Testis (tissue), 2 donors: ENCODE measurements around the gene OXCT1.

ENCODE experiments used
- CTCF ChIP-seq, 3 experiments: fragments of 450-650 bp in 2 of 3; fragments of 200-600 bp in 1 of 3; sonication (generic) in 1 of 3; IDR thresholded peaks; one replicate each; pipeline ENCODE4 v1.5.1; 2016 to 2019; ENCODE audit warnings: antibody characterized with exemption in 3 of 3, mild to moderate bottlenecking in 2 of 3, moderate library complexity in 1 of 3
- POLR2A ChIP-seq: fragments of 450-650 bp; IDR thresholded peaks from one replicate; pipeline ENCODE4 v1.6.1; 2017; ENCODE audit warnings: antibody characterized with exemption, mild to moderate bottlenecking, moderate library complexity

GRCh38 chr5:41877408-41877807 is 7.2 kb upstream of the OXCT1 start:
- TF ChIP-seq CTCF (IDR thresholded peaks at IDR 0.05) (no peak), POLR2A (no peak)
